Liver (tissue), 9 donors: ENCODE data around the gene THBS2. TPM values are rescaled to one million over a fixed set of nuclear protein-coding genes. Genes with fewer than 3 reads are reported as not detected.

Source experiments
- DNase-seq: peaks from one replicate; pipeline ENCODE4 v3.0.0-alpha.2; 2017; ENCODE audit warnings: low spot score
- H3K27ac ChIP-seq, 2 donors: one replicate each; pipeline ENCODE4 v1.7.0; 2013; ENCODE audit warnings: inconsistent platforms in 2 of 2, low read length in 2 of 2, control low read depth in 1 of 2, low read depth in 1 of 2, mild to moderate bottlenecking in 1 of 2
- H3K27me3 ChIP-seq, 4 donors: one replicate each; pipeline versions ENCODE4 v1.6.1 to v1.7.0; 2013; ENCODE audit warnings: low read length in 3 of 4, inconsistent platforms in 1 of 4, mild to moderate bottlenecking in 1 of 4, moderate library complexity in 1 of 4; ENCODE audit not compliant: control insufficient read depth in 4 of 4, insufficient read depth in 4 of 4
- H3K36me3 ChIP-seq, 4 donors: one replicate each; pipeline versions ENCODE4 v1.6.1 to v1.7.0; 2013; ENCODE audit warnings: low read length in 3 of 4, mild to moderate bottlenecking in 3 of 4, low read depth in 1 of 4, moderate library complexity in 1 of 4; ENCODE audit not compliant: control insufficient read depth in 4 of 4, insufficient read depth in 3 of 4
- H3K4me1 ChIP-seq, 4 donors: one replicate each; pipeline versions ENCODE4 v1.6.1 to v1.7.0; 2013; ENCODE audit warnings: low read length in 3 of 4, mild to moderate bottlenecking in 3 of 4, moderate library complexity in 1 of 4; ENCODE audit not compliant: control insufficient read depth in 4 of 4, insufficient read depth in 4 of 4
- H3K4me3 ChIP-seq, 3 donors: one replicate each; pipeline versions ENCODE4 v1.6.1 to v1.7.0; 2013; ENCODE audit warnings: low read length in 3 of 3, control low read depth in 1 of 3, low read depth in 1 of 3, mild to moderate bottlenecking in 1 of 3
- H3K9ac ChIP-seq, 2 donors: one replicate each; pipeline ENCODE4 v1.7.0; 2013; ENCODE audit warnings: low read length in 2 of 2, mild to moderate bottlenecking in 2 of 2, moderate library complexity in 2 of 2, control low read depth in 1 of 2, low read depth in 1 of 2
- H3K9me3 ChIP-seq, 4 donors: one replicate each; pipeline versions ENCODE4 v1.6.1 to v1.7.0; 2013; ENCODE audit warnings: low read length in 3 of 4; ENCODE audit not compliant: control insufficient read depth in 4 of 4
- EGR1 ChIP-seq, 2 donors: IDR thresholded peaks; 2 replicates each; pipeline ENCODE4 v1.6.1; 2016 to 2018; ENCODE audit warnings: antibody characterized with exemption in 2 of 2, low read depth in 2 of 2
- FOXA1 ChIP-seq: IDR thresholded peaks from 2 replicates; pipeline ENCODE4 v1.6.1; 2016; ENCODE audit warnings: antibody characterized with exemption
- GABPA ChIP-seq, 2 donors: IDR thresholded peaks in 1 of 2; conservative IDR thresholded peaks in 1 of 2; 2 replicates each; pipeline ENCODE4 v1.6.1; 2016; ENCODE audit warnings: antibody characterized with exemption in 2 of 2, mild to moderate bottlenecking in 1 of 2, moderate library complexity in 1 of 2
- HNF4A ChIP-seq, 2 donors: conservative IDR thresholded peaks; 2 replicates each; pipeline ENCODE4 v1.6.1; 2016; ENCODE audit warnings: antibody characterized with exemption in 2 of 2, mild to moderate bottlenecking in 2 of 2
- JUND ChIP-seq, 2 donors: IDR thresholded peaks; 2 replicates each; pipeline ENCODE4 v1.6.1; 2016; ENCODE audit warnings: antibody characterized with exemption in 2 of 2
- RAD21 ChIP-seq, 2 donors: IDR thresholded peaks; 2 replicates each; pipeline ENCODE4 v1.6.1; 2016; ENCODE audit warnings: antibody characterized with exemption in 2 of 2, mild to moderate bottlenecking in 2 of 2
- RXRA ChIP-seq, 2 donors: IDR thresholded peaks; 2 replicates each; pipeline ENCODE4 v1.6.1; 2017 to 2018; ENCODE audit warnings: antibody characterized with exemption in 2 of 2, mild to moderate bottlenecking in 1 of 2
- TAF1 ChIP-seq: conservative IDR thresholded peaks from 2 replicates; pipeline ENCODE4 v1.6.1; 2016; ENCODE audit warnings: antibody characterized with exemption, mild to moderate bottlenecking
- YY1 ChIP-seq: IDR thresholded peaks from 2 replicates; pipeline ENCODE4 v1.6.1; 2016; ENCODE audit warnings: antibody characterized with exemption, mild to moderate bottlenecking
- WGBS: extraction: QIAGEN DNeasy Blood & Tissue Kit; methylation state at CpG from one replicate; pipeline ENCODE4 v1.1.7; 2013; 5-methylcytosine and 5-hydroxymethylcytosine counted together
- polyA plus RNA-seq, 2 donors: library from polyadenylated mRNA; stranded (reverse) in 1 of 2; unstranded in 1 of 2; fragments of 200-250 nt in 1 of 2; fragments of >200 nt in 1 of 2; fragmentation: Nextera tagmentation in 1 of 2; extraction: Ambion mirVana in 1 of 2; gene quantifications; one replicate each; pipeline versions ENCODE4 v1.2.1 to v1.2.3, GENCODE V29; 2013 to 2015
- total RNA-seq, 2 donors: library from RNA; depleted of rRNA; stranded (reverse); fragments of >200 nt; gene quantifications; one replicate each; pipeline ENCODE4 v1.2.3, GENCODE V29; 2014
- TF ChIP-seq, protein P1 (sequence below): IDR thresholded peaks from 2 replicates; pipeline ENCODE4 v1.6.1; 2016; ENCODE audit warnings: antibody characterized with exemption
- TF ChIP-seq, protein P2 (sequence below): fragments of 150-350 bp; IDR thresholded peaks from 2 replicates; pipeline ENCODE4 v1.5.1; 2017; ENCODE audit warnings: improper control_type of control experiment, low read depth, low read length; ENCODE audit not compliant: missing input control
- TF ChIP-seq, protein P3 (sequence below): IDR thresholded peaks from 2 replicates; pipeline ENCODE4 v1.6.1; 2016; ENCODE audit warnings: antibody characterized with exemption, mild to moderate bottlenecking
- donor health status: healthy.
- donor health status: healthy.
- donor health status: healthy.
- donor health status: healthy.
- donor health status: healthy.

Gene THBS2
- total and polyA plus RNA-seq, 4 donors, result 0.35 to 7.6 (median 6.2) TPM

- Histone ChIP-seq H3K4me1 (no peaks in the 10 kb centered on the region), H3K9me3 (no peaks in the 10 kb centered on the region), H3K4me3 (no peak overlapping the region), H3K27me3 (no peaks in the 10 kb centered on the region), H3K36me3 (no peaks in the 10 kb centered on the region), H3K9ac (no peak overlapping the region), H3K27ac (no peak overlapping the region)
- no peak for TF ChIP-seq FOXA1
- no peak for TF ChIP-seq RXRA (IDR thresholded peaks at IDR 0.05)
- no peak for TF ChIP-seq YY1
- no peak for DNase-seq
- WGBS, result 70% methylated on average over 11 of the region's 11 CpGs
Observed at GRCh38 chr6:169240125-169240524, 13.5 kb downstream of the THBS2 start.

DNA sequence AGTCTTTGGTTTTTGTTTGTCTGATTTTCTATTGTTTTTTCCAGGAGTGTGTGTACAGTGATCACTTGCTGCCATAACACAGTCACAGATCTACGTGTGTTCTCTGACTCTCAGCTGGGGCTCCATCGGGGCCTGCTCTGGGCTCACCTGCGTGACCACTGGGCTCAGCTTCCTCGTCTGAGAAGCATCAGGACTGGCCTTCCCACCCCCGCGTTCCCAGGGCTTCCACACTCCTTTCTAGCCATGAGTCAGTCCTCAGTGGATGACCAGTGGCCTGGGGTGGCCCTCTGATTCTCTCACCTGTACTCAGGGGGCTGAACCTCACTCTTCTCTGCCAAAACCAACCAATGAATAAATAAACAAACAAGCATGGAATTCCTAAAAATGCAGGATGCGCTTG is 14.5 kb downstream of the THBS2 start:
- Histone ChIP-seq H3K27ac (no peak overlapping the region), H3K9me3 (no peaks in the 10 kb centered on the region), H3K9ac (no peak overlapping the region), H3K4me1 (no peaks in the 10 kb centered on the region), H3K4me3 (no peak overlapping the region), H3K36me3 (no peaks in the 10 kb centered on the region), H3K27me3 (no peaks in the 10 kb centered on the region)
- TF ChIP-seq, protein P1, sequence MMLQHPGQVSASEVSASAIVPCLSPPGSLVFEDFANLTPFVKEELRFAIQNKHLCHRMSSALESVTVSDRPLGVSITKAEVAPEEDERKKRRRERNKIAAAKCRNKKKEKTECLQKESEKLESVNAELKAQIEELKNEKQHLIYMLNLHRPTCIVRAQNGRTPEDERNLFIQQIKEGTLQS, result no peak
- no peak for TF ChIP-seq TAF1
- TF ChIP-seq, protein P2, sequence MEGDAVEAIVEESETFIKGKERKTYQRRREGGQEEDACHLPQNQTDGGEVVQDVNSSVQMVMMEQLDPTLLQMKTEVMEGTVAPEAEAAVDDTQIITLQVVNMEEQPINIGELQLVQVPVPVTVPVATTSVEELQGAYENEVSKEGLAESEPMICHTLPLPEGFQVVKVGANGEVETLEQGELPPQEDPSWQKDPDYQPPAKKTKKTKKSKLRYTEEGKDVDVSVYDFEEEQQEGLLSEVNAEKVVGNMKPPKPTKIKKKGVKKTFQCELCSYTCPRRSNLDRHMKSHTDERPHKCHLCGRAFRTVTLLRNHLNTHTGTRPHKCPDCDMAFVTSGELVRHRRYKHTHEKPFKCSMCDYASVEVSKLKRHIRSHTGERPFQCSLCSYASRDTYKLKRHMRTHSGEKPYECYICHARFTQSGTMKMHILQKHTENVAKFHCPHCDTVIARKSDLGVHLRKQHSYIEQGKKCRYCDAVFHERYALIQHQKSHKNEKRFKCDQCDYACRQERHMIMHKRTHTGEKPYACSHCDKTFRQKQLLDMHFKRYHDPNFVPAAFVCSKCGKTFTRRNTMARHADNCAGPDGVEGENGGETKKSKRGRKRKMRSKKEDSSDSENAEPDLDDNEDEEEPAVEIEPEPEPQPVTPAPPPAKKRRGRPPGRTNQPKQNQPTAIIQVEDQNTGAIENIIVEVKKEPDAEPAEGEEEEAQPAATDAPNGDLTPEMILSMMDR, result no peak
- no peak for TF ChIP-seq HNF4A (conservative IDR thresholded peaks at IDR 0.05)
- WGBS, result 71% methylated on average over 7 of the region's 7 CpGs
- no peak for DNase-seq

GRCh38 chr6:169238766-169239165 is 14.9 kb downstream of the THBS2 start:
- H3K27me3 ChIP-seq, result no peaks in the 10 kb centered on the region
- H3K4me3 ChIP-seq, result no peak overlapping the region
- H3K27ac ChIP-seq, result no peak overlapping the region
- TF ChIP-seq FOXA1, result no peak
- TF ChIP-seq, protein P3, sequence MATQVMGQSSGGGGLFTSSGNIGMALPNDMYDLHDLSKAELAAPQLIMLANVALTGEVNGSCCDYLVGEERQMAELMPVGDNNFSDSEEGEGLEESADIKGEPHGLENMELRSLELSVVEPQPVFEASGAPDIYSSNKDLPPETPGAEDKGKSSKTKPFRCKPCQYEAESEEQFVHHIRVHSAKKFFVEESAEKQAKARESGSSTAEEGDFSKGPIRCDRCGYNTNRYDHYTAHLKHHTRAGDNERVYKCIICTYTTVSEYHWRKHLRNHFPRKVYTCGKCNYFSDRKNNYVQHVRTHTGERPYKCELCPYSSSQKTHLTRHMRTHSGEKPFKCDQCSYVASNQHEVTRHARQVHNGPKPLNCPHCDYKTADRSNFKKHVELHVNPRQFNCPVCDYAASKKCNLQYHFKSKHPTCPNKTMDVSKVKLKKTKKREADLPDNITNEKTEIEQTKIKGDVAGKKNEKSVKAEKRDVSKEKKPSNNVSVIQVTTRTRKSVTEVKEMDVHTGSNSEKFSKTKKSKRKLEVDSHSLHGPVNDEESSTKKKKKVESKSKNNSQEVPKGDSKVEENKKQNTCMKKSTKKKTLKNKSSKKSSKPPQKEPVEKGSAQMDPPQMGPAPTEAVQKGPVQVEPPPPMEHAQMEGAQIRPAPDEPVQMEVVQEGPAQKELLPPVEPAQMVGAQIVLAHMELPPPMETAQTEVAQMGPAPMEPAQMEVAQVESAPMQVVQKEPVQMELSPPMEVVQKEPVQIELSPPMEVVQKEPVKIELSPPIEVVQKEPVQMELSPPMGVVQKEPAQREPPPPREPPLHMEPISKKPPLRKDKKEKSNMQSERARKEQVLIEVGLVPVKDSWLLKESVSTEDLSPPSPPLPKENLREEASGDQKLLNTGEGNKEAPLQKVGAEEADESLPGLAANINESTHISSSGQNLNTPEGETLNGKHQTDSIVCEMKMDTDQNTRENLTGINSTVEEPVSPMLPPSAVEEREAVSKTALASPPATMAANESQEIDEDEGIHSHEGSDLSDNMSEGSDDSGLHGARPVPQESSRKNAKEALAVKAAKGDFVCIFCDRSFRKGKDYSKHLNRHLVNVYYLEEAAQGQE, result no peak
- TF ChIP-seq, protein P2, result no peak
- TF ChIP-seq GABPA (IDR thresholded peaks at IDR 0.05 in 1 of 2, conservative IDR thresholded peaks at IDR 0.05 in 1 of 2), result no peak
- no peak for TF ChIP-seq EGR1 (IDR thresholded peaks at IDR 0.05; ENCODE audit: low read depth in 2 of 2)
- no peak for TF ChIP-seq JUND (IDR thresholded peaks at IDR 0.05)
- TF ChIP-seq RAD21 (IDR thresholded peaks at IDR 0.05), result no peak
- no peaks in the 10 kb centered on the region for H3K4me1 ChIP-seq
- H3K36me3 ChIP-seq, result no peaks in the 10 kb centered on the region
- no peaks in the 10 kb centered on the region for H3K9me3 ChIP-seq
- WGBS, result 80% methylated on average over 8 of the region's 8 CpGs
- no peak for DNase-seq
- no peak overlapping the region for H3K9ac ChIP-seq
